Panc1 (cell line): ENCODE data around the gene LIPC.

ENCODE experiments used
- POLR2AphosphoS5 ChIP-seq: IDR thresholded peaks from 2 replicates; pipeline ENCODE4 v1.6.1; 2012; ENCODE audit warnings: mild to moderate bottlenecking, low read depth, low read length, moderate library complexity
- REST ChIP-seq, 2 experiments: IDR thresholded peaks; 2 replicates each; pipeline ENCODE4 v1.6.1; 2011 to 2012; ENCODE audit warnings: low read depth in 2 of 2, control low read depth in 1 of 2, low read length in 1 of 2, mild to moderate bottlenecking in 1 of 2, moderate library complexity in 1 of 2; ENCODE audit not compliant: insufficient read depth in 1 of 2
- TF ChIP-seq, protein P1 (sequence below): fragments of 450-650 bp; IDR thresholded peaks from 2 replicates; pipeline ENCODE4 v1.5.1; 2017; ENCODE audit warnings: mild to moderate bottlenecking

- TF ChIP-seq POLR2AphosphoS5 (no peak), REST (IDR thresholded peaks at IDR 0.05; ENCODE audit: insufficient read depth in 1 of 2, low read depth in 2 of 2, low read length in 1 of 2) (no peak)
- TF ChIP-seq, protein P1, sequence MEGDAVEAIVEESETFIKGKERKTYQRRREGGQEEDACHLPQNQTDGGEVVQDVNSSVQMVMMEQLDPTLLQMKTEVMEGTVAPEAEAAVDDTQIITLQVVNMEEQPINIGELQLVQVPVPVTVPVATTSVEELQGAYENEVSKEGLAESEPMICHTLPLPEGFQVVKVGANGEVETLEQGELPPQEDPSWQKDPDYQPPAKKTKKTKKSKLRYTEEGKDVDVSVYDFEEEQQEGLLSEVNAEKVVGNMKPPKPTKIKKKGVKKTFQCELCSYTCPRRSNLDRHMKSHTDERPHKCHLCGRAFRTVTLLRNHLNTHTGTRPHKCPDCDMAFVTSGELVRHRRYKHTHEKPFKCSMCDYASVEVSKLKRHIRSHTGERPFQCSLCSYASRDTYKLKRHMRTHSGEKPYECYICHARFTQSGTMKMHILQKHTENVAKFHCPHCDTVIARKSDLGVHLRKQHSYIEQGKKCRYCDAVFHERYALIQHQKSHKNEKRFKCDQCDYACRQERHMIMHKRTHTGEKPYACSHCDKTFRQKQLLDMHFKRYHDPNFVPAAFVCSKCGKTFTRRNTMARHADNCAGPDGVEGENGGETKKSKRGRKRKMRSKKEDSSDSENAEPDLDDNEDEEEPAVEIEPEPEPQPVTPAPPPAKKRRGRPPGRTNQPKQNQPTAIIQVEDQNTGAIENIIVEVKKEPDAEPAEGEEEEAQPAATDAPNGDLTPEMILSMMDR = no peak
Measured at GRCh38 chr15:58588096-58588495, 156.3 kb downstream of the LIPC start.
